CD4-positive, alpha-beta T cell treated with Interleukin-12 subunit alpha and Interleukin-12 subunit beta, for 1 hour (primary cell): Measurements from ENCODE around the gene ADAR.

Experiments
- DNase-seq: peaks from one replicate; pipeline ENCODE4 v3.0.0-alpha.2; 2020

ADAR gene

DNA sequence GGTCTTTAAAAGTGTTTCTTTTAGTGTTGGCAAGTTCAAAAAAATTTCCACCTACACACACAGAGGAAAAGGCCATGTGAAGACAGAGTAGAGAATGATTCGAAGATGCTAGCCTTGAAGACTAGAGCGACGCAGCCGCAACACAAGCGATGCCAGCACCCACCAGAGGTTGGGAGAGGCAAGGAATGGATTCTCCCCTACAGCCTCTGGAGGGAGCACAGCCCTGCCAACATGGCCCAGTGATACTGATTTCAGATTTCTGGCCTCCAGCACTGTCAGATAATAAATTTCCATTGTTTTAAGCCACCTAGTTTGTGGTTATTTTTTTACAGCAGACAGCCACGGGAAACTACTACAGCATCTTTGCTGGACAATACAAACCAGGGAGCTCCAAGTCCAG is 6.9 kb upstream of the ADAR start:
- no peak for DNase-seq

DNA sequence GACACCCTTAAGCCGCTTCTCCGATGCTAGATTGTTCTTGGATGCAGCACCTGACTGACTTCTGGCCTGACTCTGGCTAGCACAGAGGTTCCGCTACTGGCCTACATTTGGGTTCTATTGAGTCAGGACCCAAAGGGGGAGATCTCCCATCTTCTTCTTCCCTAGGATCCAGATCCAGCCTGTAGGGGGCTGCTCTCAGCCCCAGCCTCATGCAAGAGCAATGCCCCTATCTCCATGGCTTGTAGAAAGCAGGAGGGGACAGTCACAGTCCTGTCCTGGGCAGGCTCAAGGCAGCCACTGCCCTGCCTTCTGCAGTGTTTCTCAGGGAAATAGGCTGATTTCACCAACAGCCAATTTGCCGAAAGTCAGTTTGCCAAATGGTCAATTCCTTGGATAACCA is 6.3 kb upstream of the ADAR start:
- no peak for DNase-seq

DNA sequence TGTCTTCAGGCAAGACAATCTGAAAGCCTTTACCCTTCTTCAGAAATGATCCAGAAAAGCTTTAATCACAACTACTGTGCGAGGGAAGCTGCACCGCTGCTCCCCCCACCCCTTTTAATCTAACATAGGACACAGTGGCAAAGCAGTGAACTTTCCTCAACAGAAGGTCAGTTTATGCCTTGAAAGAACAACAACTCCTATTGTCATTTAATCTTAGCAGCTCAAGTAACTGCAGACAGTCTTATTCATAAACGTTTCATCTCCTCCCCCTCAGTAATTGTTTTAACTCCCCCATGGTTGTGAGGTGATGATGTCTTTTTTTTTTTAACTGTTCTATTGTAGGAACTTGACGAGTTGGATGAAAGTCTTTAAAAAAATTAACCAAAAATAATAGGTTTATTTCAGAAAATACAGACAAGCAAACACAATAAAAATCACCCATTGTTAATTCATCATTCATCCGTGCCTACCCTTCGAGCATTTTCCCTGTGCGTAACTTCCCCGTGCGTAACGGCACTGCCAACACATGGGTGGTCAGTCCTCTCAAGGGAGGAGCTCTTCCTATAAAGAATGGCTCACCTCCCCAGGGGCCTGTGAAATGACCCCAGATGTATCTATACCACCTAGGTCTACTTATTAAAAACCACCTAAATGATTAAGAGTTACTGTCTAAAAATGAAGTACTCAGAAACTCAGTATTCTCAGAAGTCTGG is 3.3 kb upstream of the ADAR start:
- no peak for DNase-seq

DNA sequence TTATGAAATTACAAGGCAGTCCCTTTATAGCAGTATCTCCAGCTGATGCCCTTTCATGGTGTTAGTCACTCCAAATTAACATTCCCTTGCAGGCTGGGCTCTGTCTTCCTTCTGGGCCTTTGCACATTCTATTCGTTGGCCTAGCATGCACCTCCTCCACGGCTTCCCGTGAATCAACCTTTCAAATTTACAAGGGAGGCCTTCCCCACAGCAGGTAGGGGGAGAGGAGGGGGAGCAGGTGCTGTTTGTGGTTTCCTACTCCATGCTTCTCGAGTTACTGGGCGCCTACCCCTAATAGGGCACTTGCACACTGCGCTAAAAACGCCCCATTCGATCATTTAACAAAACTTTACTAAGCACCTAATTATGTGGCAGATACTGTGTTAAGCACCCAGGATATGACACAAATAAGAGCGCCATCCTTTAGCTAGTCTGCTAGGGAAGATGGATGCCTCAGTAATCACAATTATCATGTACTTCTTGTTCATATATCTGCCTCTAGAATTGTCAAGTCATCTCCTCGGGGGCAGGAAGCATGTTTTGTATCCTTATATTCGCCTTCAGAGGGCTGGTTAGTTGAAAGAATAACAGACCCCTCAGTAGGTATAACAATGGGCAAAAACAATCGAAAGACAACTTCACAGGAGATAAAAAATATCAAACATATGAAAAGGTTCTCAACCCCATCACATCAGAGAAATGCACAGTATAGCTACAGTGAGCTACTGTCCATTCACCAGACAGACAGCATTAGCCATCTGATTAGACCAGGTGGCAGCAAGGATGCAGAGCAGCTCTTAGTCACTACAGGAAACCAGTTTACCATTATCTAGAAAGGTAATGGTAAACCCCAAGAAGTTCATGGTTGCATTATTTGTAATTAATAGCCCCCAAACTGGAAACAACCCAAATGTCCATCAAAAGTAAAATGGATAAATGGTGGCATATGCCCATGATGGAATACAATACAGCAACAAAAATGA is 1.7 kb upstream of the ADAR start:
- DNase-seq = peak; percentile 74

DNA sequence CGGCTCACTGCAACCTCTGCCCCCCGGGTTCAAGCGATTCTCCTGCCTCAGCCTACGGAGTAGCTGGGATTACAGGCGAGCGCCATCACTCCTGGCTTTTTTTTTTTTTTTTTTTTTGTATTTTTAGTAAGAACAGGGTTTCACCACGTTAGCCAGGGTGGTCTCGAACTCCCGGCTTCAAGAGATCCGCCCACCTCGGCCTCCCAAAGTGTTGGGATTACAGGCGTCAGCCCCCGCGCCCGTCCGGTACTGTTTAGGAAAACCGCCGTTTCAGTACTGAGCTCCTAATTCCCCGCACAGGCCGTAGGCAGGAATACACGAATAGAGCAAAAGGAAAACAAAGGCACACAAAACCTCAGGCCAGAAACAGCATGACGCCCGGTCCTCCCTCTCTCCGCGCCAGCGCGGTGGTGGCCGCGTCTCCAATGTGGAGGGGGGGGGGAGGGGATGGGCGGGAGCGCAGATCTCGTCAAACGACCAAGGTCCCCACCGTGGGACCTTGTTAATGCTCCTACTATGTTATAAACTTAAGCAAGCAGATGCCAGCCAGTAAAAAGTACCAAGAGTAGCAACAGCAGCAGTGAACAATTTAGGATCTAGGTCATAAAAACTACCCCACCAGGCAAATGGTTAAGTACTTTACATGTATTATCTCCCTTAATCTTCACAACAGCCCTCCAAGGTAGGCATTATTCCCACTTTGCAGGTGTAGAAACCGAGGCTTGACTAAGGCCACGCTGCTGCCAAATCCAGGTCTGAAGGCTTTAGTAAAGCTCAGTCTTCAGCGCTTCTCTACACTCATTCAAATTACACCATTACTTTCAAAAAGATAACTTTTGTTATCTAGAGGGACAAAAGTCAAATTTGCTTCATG is 648 bp upstream of the ADAR start:
- DNase-seq = peak; percentile 46

DNA sequence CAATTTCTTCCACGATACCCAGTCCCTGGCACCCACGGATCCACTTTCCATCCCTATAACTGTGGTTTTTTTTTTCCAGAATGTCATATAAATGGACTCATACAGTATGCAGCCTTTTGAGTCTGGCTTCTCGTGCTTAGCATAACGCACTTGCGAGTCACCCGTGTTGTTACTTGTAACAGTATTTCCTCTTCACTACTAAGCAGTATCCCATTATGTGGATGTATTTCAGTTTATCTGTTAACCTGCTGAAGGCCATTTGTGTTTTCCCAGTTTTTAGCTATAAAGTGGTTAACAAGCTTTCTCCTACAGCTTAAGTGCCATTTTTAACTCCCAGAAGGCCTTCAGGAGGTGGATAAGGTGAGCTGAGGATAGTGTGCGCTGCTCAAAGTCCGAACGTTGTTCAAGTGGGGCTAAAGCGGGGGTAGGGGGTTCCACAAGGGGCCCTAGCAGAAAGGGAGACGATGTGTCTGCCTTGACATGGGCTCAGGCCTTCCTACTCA is 829 bp downstream of the ADAR start:
- DNase-seq = no peak

DNA sequence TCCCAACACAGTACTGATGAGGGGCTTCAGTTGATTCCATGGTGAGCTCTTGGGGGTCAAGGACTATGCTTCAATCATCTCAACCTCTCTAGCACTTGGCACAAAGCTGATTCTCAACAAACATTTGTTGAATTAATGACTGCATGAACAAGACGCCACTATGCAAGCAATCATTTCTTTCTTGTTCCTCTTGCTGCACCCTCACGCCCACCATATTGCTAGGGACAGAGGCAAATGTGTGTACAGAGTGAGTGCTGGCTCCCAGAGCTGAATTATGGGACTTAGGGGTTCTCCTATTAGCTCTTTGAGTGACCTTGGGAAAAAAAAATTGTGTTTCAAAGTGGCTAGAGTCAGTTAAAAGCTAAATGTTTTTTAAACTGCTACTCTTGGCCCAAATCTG is 2.5 kb downstream of the ADAR start:
- no peak for DNase-seq

DNA sequence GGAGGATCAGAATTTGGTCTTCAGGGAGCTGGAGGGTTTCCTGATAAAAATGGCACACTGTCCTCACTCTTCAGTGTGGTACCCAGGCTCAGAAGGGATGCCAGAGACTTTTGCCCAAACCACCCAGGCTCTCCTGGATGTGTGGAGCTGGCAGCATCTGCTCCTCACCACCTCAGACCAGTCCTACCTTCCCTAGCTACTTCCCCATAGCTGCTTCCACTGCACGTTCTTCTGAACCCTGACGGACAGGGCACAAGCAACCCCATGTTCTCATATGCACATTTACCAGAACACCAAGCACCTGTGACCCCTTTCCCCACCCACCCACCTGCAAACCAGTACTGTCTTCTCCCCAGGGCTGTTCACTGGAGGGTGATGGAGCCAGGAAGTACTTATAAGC is 4.7 kb downstream of the ADAR start:
- no peak for DNase-seq

DNA sequence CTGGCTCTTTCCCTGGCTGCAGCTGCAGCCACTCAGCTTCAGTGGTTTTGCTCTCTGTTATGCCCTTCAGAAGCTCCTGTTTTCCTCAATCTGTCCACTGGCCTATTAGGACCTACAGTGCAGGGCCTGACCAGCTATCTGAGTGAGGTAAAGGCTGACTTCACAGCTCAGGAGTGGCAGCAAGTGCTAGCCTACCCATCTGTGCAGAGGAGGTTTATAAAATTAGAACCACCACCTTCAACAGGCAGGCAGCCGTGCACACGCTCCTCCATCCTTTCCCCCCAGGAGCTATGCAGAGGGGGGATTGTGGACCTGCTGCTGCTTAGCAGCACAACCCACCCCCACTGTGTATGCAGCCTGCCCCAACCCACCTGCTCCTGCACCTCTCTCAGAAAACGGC is 8.3 kb downstream of the ADAR start:
- DNase-seq = no peak

DNA sequence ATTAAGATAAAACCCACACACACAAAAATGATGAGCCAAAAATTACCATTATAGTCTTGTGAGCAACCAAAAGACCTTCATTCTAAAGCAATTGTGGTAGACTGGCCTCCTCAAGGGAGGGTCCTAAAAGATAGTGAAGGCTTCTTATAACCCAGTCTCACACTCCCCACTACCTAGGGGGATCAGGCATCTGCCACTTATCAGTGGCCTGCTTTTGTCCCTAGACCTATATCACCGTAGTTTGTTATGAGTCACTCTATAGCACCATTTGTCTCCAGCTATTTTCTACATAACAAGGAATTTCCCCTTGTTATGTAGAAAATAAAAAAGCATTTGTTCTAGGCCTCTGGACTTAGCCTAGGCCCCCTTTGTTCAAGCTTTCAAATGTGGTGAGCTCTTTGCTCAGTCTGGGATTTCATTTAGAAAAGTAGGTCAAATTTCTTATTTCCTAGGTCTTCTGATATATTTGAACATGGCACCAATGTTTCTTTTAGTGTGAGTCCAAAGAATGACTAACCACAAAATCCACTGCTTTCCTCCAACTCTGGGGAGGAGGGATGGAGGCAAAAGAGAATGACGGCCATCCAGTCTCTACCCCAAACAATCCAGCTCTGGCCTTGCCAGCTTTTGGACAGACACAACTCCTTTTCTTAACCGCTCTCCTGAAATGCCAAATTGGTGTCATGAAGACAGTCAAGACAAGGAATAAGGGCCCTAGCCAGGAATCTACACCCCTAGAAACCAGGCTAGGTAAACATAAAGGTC is 8.9 kb downstream of the ADAR start:
- DNase-seq = no peak

DNA sequence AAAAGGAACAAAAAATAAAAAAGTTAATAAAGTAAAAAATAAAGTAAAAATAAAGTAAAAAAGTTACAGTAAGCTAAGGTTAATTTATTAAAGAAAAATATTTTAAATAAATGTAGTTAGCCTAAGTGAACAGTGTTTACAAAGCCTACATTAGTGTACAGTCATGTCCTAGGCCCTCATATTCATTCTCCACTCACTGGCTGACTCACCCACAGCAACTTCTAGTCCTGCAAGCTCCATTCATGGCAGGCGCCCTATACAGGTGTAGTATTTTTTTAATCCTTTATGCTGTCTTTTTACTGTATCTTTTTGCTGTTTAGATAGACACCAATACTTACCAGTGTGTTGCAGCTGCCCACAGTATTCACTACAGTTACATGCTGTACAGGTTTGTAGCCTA is 12.4 kb downstream of the ADAR start:
- no peak for DNase-seq

DNA sequence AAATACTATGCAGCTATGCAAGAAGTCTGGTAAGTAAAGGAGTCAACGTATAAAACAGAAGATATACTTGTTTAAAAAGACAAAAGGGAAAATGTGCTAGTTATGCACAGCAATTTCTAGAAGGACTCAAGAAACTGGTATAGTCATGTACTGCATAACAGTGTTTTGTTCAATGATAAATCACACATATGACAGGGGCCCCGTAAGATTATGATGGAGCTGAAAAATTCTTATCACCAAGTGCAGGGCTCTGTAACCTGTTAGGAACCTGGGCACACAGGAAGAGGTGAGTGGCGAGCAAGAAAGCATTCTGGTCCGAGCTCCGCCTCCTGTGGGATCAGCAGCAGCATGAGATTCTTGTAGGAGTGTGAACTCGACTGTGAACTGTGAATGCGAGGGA is 13.2 kb downstream of the ADAR start:
- DNase-seq = no peak

DNA sequence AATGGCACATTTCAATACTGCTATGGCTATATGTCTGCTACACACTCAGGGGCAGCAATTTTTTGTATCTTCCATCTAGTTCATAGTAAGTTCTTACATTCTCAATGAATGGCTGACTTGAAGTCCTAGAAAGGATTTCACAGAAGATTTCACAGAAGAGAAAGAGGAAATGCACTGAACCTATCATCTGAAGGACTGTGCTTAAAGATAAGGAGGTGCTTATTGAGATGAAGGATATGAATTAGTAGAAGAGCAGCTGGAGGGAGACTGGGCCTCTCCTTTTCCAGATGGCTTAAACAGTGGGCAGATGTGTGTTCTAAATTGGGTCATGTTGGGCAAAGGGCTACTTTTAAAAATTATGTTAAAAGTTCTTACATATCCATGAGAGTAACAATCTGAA is 14.6 kb downstream of the ADAR start:
- no peak for DNase-seq

DNA sequence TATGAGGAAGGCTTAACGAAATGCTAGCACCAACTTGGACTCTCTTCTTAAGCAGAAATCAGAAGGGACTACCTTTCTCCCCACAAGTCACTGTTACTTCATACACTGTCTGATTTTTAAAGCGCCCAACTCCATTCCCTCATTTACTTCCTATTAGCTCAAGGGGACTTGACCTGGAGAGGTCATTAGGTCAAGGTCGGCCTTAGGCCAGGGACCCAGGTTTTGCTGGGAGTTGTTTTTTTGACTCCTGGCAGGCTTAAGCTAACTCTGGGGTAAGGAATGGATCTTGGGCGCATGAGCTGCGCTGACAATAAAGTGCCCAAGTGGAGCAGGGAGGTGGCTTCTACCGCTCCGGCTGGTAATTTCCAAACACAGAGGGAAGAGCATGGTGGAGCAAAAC is 16.8 kb downstream of the ADAR start:
- no peak for DNase-seq

DNA sequence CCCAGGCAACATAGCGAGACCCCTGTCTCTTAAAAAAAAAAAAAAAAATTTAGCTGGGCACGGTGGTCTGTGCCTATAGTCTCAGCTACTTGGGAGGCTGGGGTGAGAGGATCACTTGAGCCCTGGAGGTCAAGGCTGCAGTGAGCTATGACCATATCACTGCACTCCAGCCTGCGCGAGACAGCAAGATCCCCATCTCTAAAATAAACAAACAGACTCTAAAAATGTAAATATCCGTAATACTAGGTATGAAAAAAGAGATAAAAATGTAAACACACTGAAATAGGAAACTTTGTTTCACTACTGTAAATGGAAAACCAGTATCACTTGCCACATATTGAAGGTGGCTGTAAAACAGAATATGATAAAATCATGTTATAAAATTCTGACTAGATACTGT is 17.2 kb downstream of the ADAR start:
- DNase-seq = no peak

DNA sequence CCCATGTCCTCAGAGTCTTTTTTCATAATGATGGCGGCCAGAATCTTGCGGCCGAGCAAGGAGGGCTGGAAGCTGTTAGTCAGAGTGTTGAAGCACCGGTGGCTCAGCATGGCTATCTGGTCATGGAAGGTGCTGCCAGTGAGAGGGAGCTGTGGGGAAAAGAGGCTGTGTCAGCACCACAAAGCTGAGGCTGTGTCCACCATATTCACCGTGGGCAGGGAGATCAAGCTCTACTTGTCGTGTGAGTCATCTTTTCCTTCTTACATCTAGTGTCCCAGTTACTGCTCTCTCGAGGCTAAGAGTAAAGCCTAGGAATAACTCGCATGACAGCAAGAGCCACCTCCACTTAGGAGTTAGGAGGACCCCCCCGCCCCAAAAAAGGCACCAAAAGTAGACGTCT is 18.2 kb downstream of the ADAR start:
- no peak for DNase-seq

DNA sequence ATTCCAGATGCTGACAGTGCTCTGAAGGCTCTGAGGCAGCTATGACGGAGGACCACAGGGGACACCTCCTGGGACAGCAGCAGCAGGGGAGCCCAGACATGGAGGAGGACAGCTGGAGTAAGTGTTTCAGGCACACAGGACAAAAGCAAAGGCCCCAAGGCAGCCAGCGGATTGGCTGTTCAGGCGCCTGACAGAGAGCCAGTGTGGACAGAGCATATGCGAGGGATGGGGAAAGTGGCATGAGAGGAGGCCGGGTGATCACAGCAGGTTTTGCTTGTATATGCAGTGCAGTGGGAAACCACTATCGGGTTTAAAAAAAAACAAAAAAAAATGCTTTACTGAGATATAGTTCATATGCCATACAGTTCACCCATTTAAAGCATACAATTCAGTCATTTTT is 21.3 kb downstream of the ADAR start:
- no peak for DNase-seq

DNA sequence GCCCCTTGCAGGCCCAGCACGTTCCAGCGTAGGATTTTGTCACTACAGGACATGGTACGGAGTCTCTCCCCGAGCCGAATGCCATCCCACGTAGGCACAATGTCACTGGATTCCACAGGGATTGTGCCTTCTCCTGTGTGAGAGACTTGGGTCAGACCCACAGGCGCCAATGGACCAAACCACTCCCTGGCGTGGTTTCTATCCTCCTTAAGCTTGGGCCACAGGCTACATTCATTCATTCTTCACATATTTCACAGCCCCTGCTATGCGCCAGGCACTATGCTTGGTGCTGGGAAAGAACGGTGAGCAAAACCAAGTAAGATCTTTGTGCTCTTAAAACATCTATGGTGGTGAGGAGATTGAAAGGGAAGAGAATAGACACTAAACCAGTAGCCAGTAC is 21.8 kb downstream of the ADAR start:
- no peak for DNase-seq

DNA sequence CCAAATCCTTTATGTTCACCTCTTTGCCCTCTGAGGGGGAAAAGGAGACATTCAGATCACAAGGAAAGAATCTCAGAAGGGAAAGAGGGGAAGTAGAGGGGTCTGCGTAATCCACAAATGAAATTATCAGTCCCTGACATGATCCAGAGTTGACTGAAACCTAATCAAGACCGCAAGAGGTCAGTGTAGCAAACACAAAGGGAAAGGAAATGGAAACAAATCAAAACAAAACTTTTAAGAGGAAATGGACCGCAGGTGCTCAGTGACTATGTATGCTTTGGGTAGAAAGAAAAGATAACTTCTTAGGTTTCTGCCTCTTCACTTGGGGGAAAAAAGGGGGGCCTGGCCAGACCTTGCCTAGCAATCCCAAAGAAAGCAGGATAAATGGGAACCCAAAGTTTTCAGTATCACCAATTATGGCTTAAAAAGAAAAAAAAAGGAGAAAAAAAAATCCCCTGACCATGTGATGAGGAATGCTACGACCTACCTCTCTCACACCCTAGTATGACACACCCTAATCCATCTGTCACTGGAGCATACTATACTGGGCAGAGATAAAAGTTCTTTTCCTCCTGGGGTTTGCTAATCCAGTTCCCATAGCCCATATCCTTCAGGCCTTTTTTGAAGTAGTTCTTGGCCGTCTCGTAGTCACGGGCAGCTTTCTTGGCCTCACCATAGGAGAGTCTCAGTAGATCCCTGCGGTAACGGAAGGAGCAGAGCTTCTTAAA is 23.6 kb downstream of the ADAR start:
- DNase-seq = no peak

DNA sequence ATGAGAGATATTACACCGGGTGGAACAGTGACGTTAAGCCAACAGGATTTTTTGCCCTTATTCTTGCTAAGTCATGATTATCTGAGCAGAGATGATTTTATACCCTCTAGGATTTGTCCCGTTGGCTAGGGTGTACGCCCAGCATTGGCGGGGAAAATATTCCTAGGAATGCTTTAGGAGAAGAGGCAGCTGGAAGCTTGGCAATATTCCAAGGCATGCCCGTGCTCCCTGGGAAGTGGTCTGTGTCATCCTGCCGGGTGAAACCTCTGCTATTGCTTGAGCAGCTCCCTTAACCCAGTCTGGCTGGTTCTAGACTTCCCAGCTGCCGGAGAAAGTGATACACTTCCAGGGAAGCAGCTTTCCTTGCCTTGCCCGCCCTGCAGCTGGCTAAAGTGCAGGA is 24.2 kb downstream of the ADAR start:
- DNase-seq = no peak

DNA sequence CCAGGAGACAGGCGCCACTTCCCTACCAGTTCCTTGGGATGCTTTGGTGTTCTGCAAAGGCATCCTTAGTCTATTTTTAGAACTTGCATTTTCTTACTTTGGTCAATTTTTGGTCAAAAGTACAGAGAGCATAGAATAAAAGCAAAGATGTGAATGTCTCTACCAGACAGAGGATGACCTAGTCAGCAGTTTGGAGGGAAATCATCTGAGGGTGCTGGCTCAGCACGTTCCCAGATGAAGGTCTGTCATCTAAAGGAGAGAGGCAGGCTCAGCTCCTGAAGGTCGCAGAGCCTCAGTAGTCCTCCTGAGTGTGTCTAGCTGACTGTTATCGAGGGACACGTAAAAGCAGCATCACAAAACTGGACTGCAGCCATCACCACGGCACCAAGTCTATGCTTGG is 25.1 kb downstream of the ADAR start:
- DNase-seq = no peak

DNA sequence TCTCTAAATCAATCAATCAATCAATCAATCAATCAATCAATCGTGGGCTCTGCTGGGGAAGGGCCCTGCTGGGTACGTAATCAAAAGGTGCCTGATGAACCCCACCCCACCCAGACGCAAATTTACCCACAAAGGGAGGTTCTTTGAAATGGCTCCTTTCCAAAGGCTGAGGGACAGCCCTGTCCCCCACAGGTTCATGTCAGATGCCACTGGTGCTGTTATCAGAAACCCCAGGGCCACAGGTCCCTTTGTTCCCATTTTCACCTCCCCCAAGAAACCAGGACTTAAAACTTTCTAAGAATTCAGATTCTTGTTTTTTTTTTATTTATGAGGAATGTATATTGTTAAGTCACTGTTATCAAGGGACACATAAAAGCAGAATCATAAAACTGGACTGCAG is 26.2 kb downstream of the ADAR start:
- DNase-seq = no peak
